IPS-NIHi7 (cell line): ENCODE results near the gene TTL.
"Not testable (repeated sequence)": the region's sequence is repeated elsewhere in the genome, so short reads cannot be mapped to it uniquely, and the experiment has no call there.

Source experiments
- DNase-seq: peaks from one replicate; pipeline ENCODE4 v3.0.0; 2012; ENCODE audit warnings: mixed read lengths; ENCODE audit errors: extremely low spot score

The TTL gene

GRCh38 chr2:112474844-112475486, 7.0 kb upstream of the TTL start:
- DNase-seq, result no peak

DNA sequence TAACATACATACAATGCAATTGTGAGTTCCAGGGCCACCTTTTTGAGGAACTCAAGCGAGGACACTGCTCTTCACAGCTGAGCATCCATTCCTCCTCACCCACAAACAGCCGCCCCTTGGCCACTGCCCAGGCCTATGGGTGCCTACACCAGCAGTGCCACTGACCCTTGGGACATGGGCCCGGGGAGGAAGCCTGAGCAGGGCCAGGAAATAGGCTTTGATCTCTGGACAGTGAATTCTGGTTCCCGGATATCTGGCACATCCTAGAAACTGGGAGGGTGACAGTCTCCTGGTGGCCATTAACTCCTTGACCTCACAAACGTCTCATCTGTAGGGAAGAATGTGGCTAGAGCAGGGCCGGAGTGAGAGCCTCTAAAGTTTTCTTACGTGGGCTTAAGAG, 5.5 kb upstream of the TTL start:
- no peak for DNase-seq

DNA sequence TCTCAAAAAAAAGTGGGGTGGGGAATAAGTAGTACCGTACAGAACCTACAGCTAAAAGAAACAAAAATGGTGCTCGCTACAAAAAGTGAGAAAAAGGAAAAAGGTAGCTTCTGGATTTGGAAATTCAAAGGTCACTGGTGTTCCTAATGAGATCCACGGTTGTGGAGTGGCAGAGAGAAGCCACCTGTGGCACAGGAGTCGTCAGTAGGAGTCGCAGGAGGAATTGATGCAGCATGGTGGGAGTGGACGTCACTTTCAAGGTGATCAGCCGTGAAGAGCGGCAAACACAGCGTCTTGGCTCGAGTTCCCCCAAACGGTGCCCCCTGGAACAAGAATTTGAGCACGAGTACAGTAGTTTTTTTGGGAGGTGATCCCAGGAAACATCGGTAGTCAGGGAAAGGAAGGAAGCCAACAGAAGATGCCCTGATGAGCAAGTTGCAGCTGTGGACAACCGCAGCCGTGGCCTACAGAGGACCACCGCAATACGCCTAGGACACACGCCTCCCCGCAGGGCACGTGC, 1.4 kb upstream of the TTL start:
- no peak for DNase-seq

DNA sequence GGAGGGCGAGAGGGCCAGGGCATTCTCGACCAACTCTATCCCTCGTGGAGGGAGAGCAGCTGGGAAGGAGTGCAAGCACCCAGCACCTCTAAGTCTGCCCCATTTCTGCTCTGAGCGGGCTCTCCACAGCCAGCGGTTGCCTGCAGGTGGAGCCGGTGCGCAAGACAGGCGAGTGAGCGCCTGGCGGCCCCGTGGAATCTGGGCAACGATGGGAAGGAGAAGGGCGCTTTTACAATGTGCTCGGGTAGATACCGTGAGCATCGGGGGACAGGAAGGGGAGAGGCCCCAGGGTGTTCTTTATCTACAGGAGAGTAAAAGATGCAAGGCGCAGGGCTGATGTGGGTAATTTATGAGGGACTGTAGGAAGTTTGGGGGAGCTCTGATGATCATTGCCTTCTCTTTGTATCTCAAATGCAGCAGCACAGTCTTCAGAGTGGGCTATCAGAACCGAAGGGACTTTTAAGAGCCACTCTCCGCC, 867 bp upstream of the TTL start:
- peak; percentile 90 for DNase-seq

DNA sequence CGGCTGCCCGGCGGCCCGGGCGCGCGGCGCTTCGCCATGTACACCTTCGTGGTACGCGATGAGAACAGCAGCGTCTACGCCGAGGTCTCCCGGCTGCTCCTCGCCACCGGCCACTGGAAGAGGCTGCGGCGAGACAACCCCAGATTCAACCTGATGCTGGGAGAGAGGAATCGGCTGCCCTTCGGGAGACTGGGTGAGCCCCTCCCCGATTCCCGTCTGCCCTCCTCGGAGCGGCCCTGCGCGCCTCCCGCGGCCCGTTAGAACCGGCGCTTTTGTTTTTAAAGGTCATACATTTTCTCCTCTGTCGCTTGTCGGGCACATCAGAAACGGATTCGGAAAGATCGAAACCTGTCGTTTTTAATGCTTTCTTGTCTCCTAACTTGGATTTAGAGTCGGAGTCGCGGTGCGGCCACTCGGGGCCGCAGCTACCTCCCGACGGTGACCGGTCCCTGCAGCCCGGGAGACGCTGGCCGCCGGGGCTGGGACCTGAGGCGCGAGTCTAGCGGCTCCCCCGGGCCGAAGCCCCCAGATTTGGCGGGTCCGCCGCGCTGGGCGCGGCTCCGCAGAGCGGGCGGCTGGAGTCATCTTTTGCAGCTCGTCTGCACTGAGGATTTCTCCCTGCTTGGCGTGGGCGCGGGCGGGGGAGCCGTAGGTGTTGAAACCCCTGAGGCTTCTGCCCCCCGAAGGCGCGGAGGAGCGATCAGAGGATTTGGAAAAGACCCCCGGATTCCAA, 519 bp downstream of the TTL start:
- peak; percentile 29 for DNase-seq

DNA sequence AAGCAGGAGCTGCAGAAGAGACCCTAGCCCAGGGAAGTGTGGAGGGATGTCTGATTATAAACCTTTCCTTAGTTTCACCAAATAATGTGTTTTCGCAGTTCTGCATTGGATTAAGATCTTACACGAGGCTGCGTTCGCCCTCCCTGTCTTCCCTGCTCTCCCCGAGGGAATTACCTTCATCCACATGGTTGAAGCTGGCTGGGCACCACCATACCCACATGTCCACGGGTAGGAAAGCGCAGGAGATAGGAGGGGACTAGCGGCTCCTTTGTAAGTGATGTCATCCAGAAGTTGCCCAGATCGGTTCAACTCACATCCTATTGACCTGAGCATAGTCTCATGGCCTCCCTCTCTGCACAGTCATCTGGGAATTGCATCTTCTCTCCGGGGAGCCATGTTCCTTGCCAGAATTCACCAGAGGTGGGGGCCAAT, 1.1 kb downstream of the TTL start:
- peak; percentile 43 for DNase-seq

- no peak for DNase-seq
These were observed 1.9 kb downstream of the TTL start for GRCh38 chr2:112483831-112484230.

GRCh38 chr2:112485849-112486248, 3.9 kb downstream of the TTL start:
- no peak for DNase-seq

DNA sequence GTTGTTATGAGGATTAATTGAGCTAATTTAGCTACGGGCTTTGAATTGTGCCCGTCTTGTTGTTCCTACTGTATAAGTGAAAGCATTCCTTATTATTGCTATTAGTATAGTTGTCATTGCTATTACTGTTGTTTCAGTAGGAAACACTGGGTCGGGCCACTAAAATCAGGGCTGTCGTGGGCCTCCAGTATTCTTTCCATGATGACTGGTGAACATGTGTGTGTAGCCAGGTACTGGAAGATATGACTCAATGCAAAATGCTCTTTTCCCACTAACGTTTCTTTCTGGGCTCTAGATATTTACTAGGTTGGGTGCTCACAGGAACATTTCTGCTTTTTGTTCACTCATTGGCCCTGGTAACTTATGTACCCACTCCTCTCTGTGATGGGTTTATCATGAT, 4.9 kb downstream of the TTL start:
- DNase-seq, result no peak

DNA sequence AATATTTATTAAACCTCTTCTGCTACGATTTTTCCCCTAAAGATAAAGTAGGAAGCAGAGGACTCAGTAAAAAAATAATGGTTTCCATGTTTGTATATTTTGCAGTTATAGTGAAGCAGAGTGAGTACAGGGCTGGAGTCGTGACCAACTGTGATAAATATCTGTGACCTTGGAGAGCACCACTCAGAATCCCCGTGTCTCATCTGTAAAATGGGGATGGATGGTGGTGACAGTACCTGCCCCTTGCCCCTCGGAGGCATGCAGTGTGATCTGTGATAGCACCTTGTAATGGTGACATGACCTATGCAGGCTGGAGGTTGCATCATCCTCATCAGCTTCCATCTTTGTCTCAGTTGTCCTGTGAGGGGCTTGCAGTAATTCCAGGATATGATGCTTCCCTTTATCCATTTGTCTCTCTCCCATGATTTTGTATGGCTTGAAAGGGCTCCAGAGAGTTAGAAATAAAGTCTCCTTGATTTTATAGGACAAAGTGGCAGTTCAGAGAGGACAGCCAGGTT, 5.5 kb downstream of the TTL start:
- no peak for DNase-seq

GRCh38 chr2:112488201-112488600, 6.2 kb downstream of the TTL start:
- no peak for DNase-seq

DNA sequence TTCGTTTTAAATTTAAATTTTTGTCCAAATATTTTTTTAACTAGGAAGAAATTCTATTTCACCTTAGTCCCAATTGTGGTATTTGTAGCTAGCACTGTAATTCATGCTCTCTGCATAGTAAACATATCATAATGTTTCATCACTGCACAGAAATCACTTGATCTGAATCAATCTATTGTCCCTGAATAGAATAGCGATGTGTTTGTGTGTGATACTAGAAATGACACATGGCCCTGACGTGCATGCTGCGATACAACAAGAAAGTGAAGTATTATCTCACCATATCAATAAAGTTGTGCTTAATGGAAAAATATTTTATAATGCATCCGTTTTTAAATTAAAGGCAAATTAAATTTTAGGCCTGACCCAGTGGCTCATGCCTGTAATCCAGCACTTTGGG, 10.0 kb downstream of the TTL start:
- no peak for DNase-seq

GRCh38 chr2:112493048-112493447, 11.1 kb downstream of the TTL start:
- DNase-seq, result peak; percentile 27

DNA sequence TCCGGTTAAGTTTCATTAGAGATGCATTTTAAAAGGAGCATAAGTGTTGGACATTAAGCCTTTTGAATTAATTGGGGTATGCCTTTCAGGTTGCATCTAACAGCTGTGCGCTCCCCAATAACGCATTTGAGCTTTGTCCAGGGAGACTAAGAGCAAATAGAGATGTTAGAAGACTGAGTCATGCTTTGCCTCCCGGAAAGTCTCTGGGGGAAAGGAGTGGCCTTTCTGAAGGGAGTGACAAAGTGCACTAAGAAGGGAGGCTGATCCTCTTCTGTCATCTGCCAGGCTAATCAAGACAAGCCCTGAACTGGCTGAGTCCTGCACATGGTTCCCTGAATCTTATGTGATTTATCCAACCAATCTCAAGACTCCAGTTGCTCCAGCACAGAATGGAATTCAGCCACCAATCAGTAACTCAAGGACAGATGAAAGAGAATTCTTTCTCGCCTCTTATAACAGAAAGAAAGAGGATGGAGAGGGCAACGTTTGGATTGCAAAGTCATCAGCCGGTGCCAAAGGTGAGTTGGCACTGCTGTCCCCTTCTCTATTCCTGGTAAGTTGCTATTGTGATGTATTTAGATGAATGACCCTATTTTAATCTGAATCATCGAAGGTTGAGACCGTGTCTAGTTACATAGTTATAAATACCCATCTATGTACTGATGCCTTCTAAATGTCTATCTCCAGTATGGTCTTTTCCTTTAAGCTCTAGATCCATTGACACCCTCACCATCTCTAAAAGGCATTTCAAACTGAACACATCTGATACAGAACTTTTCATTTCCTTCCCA, 12.1 kb downstream of the TTL start:
- DNase-seq, result no peak

GRCh38 chr2:112494828-112495227, 12.9 kb downstream of the TTL start:
- DNase-seq, result no peak

GRCh38 chr2:112495878-112496277, 13.9 kb downstream of the TTL start:
- not testable (repeated sequence) for DNase-seq

DNA sequence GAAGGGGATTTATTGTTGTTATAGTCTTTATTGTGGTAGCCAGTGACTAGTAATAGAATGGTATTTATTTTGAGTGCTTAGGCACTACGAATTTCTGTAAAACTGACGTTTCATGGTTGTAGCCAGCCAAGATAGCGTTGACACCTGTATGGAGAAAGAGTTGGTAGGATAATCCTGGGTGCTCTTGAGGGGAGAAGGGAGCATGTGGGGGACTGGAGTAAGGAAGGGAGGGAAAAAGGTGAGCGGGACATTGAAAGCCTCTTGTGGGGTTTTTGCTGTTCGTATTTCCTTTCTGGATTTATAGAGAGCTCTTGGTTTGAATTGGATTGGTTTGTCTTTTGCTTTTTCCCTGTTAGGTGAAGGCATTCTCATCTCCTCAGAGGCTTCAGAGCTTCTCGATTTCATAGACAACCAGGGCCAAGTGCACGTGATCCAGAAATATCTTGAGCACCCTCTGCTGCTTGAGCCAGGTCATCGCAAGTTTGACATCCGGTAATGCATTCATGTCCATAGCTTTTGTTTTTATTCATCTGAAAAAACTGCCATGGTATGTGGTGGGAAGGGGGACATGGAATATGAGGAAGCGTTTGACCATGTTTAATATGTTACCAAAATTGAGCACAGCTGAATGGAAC, 19.0 kb downstream of the TTL start:
- DNase-seq, result not testable (repeated sequence)

DNA sequence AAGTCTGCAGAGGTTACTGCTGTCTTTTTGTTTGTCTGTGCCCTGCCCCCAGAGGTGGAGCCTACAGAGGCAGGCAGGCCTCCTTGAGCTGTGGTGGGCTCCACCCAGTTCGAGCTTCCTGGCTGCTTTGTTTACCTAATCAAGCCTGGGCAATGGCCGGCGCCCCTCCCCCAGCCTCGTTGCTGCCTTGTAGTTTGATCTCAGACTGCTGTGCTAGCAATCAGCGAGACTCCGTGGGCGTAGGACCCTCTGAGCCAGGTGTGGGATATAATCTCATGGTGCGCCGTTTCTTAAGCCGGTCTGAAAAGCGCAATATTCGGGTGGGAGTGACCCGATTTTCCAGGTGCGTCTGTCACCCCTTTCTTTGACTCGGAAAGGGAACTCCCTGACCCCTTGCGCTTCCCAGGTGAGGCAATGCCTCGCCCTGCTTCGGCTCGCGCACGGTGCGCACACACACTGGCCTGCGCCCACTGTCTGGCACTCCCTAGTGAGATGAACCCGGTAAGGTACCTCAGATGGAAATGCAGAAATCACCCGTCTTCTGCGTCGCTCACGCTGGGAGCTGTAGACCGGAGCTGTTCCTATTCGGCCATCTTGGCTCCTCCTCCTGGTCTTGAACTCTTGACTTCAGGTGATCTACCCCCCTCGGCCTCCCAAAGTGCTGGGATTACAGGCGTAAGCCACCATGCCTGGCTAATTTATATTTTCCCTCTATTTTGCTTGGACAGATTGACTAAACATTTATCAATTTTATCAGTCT, 27.5 kb downstream of the TTL start:
- not testable (repeated sequence) for DNase-seq

GRCh38 chr2:112516801-112517200, 34.8 kb downstream of the TTL start:
- DNase-seq, result no peak

DNA sequence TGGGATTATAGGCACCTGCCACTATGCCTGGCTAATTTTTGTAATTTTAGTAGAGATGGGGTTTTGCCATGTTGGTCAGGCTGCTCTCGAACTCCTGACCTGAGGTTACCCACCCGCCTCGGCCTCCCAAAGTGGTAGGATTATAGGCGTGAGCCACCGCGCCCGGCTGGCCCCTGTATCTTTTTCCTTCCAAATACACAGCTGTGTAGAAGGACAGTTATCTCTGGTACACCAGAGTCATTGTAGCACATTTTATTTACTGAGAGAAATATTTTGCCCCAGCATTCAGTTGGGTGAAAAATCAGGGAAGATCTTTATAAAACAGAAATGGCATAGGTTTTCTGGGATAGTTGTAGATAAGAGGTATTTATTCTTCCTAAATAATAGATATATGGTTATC, 36.9 kb downstream of the TTL start:
- DNase-seq, result no peak

- DNase-seq, result no peak
These were observed 37.5 kb downstream of the TTL start for GRCh38 chr2:112519506-112519905.
